GM10248 (cell line): ENCODE measurements around the gene WASF3.

Experiments
- CTCF ChIA-PET: fragments of 300-600 bp; sonication (Branson Sonifier 250); formaldehyde crosslinking; extraction: SDS; loops from one replicate; lab custom pipeline; 2021; ENCODE audit warnings: antibody characterized with exemption; lab: Yijun Ruan, JAX
- POLR2A ChIA-PET: fragments of 350-650 bp; sonication (Branson Sonifier 250); formaldehyde crosslinking; extraction: SDS; loops from one replicate; lab custom pipeline; 2020; ENCODE audit warnings: antibody characterized with exemption; lab: Yijun Ruan, JAX
- DNase-seq: peaks from one replicate; pipeline ENCODE4 v3.0.0; 2012; ENCODE audit errors: extremely low spot score
- TF ChIP-seq, protein P1 (sequence below): IDR thresholded peaks from 2 replicates; pipeline ENCODE4 v1.5.1; 2012; ENCODE audit warnings: mild to moderate bottlenecking, low read depth; ENCODE audit errors: extremely low read depth, missing control alignments, control extremely low read depth

Gene WASF3

DNA sequence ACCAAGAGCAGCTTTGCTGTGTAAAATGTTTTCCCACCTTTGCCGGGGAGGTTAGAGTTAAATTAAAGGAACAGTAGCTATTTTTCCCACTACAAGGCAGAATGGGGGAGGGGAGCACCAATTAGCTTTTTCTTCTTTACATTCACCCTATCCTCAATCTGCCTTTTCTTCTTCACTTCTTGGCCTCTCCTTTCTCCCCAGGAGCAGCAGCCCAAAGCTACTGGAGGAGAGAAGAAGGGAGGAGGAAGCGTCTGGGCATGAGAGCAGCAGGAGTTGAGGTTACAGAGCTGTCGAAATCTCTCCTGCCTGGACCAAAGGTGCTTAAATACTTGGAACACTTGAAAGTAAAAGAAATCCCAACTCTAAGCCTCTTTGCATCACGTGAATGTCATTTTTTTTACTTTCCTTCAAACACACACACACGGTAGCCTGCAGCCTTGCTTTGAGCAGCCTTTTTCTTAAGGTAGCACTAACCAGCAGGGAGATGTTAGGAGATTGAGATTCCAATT, 39.0 kb upstream of the WASF3 start:
- CTCF ChIA-PET: no interaction called here
- POLR2A ChIA-PET: no interaction called here
- DNase-seq: no peak
- TF ChIP-seq, protein P1, sequence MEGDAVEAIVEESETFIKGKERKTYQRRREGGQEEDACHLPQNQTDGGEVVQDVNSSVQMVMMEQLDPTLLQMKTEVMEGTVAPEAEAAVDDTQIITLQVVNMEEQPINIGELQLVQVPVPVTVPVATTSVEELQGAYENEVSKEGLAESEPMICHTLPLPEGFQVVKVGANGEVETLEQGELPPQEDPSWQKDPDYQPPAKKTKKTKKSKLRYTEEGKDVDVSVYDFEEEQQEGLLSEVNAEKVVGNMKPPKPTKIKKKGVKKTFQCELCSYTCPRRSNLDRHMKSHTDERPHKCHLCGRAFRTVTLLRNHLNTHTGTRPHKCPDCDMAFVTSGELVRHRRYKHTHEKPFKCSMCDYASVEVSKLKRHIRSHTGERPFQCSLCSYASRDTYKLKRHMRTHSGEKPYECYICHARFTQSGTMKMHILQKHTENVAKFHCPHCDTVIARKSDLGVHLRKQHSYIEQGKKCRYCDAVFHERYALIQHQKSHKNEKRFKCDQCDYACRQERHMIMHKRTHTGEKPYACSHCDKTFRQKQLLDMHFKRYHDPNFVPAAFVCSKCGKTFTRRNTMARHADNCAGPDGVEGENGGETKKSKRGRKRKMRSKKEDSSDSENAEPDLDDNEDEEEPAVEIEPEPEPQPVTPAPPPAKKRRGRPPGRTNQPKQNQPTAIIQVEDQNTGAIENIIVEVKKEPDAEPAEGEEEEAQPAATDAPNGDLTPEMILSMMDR: no peak

DNA sequence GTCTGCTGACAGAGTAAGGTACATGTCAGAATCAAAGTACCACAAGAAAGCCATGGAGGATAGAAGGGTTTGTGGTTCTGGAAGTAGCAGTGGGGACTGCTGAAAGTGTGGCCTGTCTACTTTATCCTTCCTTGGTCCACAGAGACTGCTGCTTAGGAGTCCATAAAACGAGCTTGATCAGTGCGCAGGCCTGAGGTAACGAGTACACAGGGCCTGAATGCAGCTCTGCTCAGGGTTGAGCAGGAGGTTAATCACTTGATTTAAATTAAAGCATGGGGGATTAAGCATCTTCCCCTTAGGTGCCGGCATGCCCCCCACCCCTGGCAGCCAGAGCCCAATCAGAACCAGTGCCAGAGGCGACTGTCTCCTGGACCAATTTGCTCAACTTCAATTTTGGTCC, 34.9 kb upstream of the WASF3 start:
- DNase-seq: no peak
- CTCF ChIA-PET: interaction anchor here (0.8 kb wide), 1 partner anchor 338 kb away, joined by 3 read pairs; no protein-coding TSS in a partner anchor
- POLR2A ChIA-PET: no interaction called here
- TF ChIP-seq, protein P1: no peak

DNA sequence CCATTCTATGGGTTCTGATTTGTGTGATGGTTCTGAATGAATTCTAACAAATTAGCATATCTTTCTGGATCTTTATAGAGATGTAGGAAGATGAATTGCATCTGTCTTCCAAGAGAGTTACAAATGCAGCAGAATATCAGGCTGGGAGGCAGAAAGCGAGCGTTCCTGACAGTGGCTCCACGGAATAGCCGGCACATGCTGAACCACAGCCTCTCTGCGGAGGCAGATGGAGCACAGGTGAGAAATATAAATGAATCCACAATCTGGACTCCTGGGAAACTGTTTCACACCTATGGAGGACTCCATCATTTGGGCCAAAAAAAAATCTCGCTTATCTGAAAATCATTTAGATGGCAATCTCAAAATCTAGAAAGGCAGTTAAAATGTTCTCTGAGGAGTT, 34.5 kb upstream of the WASF3 start:
- TF ChIP-seq, protein P1: no peak
- ChIA-PET CTCF (no interaction called here), POLR2A (no interaction called here)
- DNase-seq: no peak

DNA sequence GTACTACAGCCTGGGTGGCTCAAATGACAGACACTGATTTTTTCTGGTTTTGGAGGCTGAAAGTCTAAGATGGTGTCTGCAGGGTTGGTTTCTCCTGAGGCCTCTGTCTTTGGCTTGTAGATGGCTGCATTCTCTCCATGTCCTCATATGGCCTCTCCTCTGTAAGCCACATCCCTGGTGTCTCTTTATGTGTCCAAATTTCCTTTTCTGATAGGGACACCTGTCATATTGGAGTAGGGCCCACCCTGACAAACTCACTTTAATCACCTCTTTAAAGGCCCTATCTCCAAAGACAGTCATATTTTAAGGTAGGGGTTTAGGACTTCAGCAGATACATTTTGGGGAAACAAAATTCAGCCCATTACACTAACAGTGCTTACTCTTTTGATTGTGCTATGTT, 32.0 kb upstream of the WASF3 start:
- CTCF ChIA-PET: no interaction called here
- DNase-seq: no peak

DNA sequence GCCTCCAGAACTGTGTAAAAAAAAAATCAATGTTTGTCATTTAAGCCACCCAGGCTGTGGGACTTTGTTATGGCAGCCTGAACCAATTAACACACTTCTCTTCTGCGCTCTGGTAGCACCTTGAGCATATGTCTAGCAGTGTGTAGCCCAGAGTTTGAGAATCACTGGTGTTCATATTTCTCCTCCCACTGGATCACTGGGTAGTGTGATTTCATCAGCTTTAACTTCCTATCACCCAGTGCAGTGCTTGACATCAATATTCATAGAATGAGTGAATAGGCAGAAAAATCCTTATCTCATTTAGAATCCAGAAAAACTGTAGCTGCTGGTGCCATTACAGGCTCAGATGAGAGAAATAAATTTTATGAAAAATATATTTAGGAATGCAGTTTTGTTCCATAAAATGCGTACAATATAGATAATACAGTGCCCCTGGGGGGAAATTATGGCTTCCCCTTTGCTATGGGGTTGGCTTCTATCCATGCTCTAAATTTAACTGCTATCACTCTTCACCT, 30.7 kb upstream of the WASF3 start:
- DNase-seq: no peak
- ChIA-PET POLR2A (no interaction called here), CTCF (interaction anchor here (1.4 kb wide), 1 partner anchor 172 kb away, joined by 3 read pairs; no protein-coding TSS in a partner anchor)

More for the DNA sequence above, 32.0 kb upstream of the WASF3 start:
- TF ChIP-seq, protein P1: no peak
- POLR2A ChIA-PET: no interaction called here

DNA sequence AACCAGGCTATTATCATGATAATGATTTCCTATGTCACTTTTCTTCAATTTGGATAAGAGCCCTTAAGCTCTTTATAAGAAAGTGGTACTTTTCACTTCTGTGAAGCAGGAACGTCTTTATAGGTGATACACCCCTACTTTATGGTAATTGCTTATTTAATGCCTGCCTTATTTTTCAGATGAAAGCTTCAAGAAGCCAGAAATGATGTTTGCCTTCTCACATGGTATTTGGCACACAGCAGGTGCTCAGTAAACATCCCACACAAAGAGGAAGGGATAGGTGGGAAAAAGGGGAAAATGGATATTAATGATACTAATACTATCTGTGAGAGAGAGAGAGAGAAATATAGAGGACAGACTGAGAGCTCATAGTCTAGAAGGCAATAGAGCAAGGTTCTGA, 29.0 kb upstream of the WASF3 start:
- TF ChIP-seq, protein P1: no peak
- ChIA-PET POLR2A (no interaction called here), CTCF (interaction anchor here (1.6 to 1.8 kb wide), 2 partner anchors 12 to 32 kb away, joined by 4 to 5 read pairs; no protein-coding TSS in a partner anchor)
- DNase-seq: no peak

More for the DNA sequence above, 30.7 kb upstream of the WASF3 start:
- TF ChIP-seq, protein P1: no peak
